Panc1 (cell line): ENCODE measurements around the gene ACOT8. TPM values are rescaled to one million over a fixed set of nuclear protein-coding genes. Genes with fewer than 3 reads are reported as not detected.

Experiments used
- ATAC-seq: fragments of 200-7000 bp; cut with Tn5 transposase; 2 replicates; pipeline ENCODE4 v1.9.1; 2020; ENCODE audit warnings: mild to moderate bottlenecking, moderate library complexity
- BruUV-seq: library from RNA; stranded (reverse); fragments of 400-500 nt; replicated peaks from 2 replicates; lab custom pipeline; 2021; lab: Mats Ljungman, UMichigan
- CTCF ChIA-PET: fragments of 300-600 bp; sonication (Branson Sonifier 250); formaldehyde crosslinking; loops from one replicate; lab custom pipeline; 2022; ENCODE audit warnings: antibody characterized with exemption; lab: Charles Lee
- POLR2A ChIA-PET: fragments of 300-600 bp; sonication (Branson Sonifier 250); formaldehyde crosslinking; loops from one replicate; lab custom pipeline; 2022; ENCODE audit warnings: antibody characterized with exemption; lab: Charles Lee
- DNase-seq: peaks from one replicate; pipeline ENCODE4 v3.0.0-alpha.2; 2010; ENCODE audit warnings: low read depth, low spot score
- H3K27ac ChIP-seq: 2 replicates; pipeline ENCODE4 v1.5.1; 2011; ENCODE audit warnings: mild to moderate bottlenecking, low read length, inconsistent platforms
- H3K27me3 ChIP-seq: fragments of 200-500 bp; sonication (Bioruptor generic); 2 replicates; pipeline ENCODE4 v1.6.0; 2014; ENCODE audit warnings: low read length, inconsistent platforms; ENCODE audit not compliant: control insufficient read depth, insufficient read depth
- H3K36me3 ChIP-seq: fragments of 200-500 bp; sonication (Bioruptor generic); 2 replicates; pipeline ENCODE4 v1.5.1; 2014; ENCODE audit warnings: inconsistent platforms, mild to moderate bottlenecking, low read length, moderate library complexity; ENCODE audit not compliant: control insufficient read depth, insufficient read depth
- H3K4me1 ChIP-seq: 2 replicates; pipeline ENCODE4 v1.5.1; 2011; ENCODE audit warnings: inconsistent platforms, mild to moderate bottlenecking, low read length, moderate library complexity; ENCODE audit not compliant: control insufficient read depth, insufficient read depth
- H3K4me3 ChIP-seq, 2 experiments: 2 replicates each; pipeline ENCODE4 v1.5.1; 2011 to 2012; ENCODE audit warnings: low read depth in 2 of 2, low read length in 2 of 2, mild to moderate bottlenecking in 2 of 2, inconsistent platforms in 1 of 2, moderate library complexity in 1 of 2
- H3K9me3 ChIP-seq: fragments of 200-500 bp; sonication (Bioruptor generic); 2 replicates; pipeline ENCODE4 v1.5.1; 2014; ENCODE audit warnings: low read depth, mild to moderate bottlenecking, inconsistent platforms, low read length, moderate library complexity; ENCODE audit not compliant: control insufficient read depth, insufficient read depth
- CTCF ChIP-seq: fragments of 450-650 bp; IDR thresholded peaks from 2 replicates; pipeline ENCODE4 v1.5.1; 2017; ENCODE audit warnings: mild to moderate bottlenecking
- POLR2AphosphoS5 ChIP-seq: IDR thresholded peaks from 2 replicates; pipeline ENCODE4 v1.6.1; 2012; ENCODE audit warnings: mild to moderate bottlenecking, low read depth, low read length, moderate library complexity
- REST ChIP-seq, 2 experiments: IDR thresholded peaks; 2 replicates each; pipeline ENCODE4 v1.6.1; 2011 to 2012; ENCODE audit warnings: low read depth in 2 of 2, control low read depth in 1 of 2, low read length in 1 of 2, mild to moderate bottlenecking in 1 of 2, moderate library complexity in 1 of 2; ENCODE audit not compliant: insufficient read depth in 1 of 2
- SIN3A ChIP-seq: IDR thresholded peaks from 2 replicates; pipeline ENCODE4 v1.6.1; 2012; ENCODE audit warnings: low read depth, mild to moderate bottlenecking, low read length, moderate library complexity, borderline replicate concordance; ENCODE audit not compliant: insufficient read depth
- TCF7L2 ChIP-seq: IDR thresholded peaks from 2 replicates; pipeline ENCODE4 v1.6.1; 2011; ENCODE audit warnings: mild to moderate bottlenecking, low read depth, low read length, inconsistent platforms
- in situ Hi-C: cut with HindIII; loops from 2 replicates; pipeline ENCODE4 v1.10.0; 2016; ENCODE audit warnings: low sequenced_read_pairs, low pct_unique_long_range_greater_than_20kb
- intact Hi-C: fragments of 100-400 bp; cut with micrococcal nuclease; formaldehyde crosslinking; loops from one replicate; pipeline ENCODE4 v1.10.0; 2022; ENCODE audit not compliant: unreplicated experiment
- total RNA-seq: library from RNA; stranded (reverse); gene quantifications from one replicate; pipeline ENCODE4 v1.2.1, GENCODE V29; 2021; ENCODE audit not compliant: unreplicated experiment

Gene ACOT8
- total RNA-seq, 1 experiment from 2014 or later: 21.1 TPM

- POLR2A ChIA-PET: interaction anchor here (0.7 kb wide), 1 partner anchor 9 kb away, joined by 4 read pairs; no protein-coding TSS in a partner anchor
- no peaks in the 10 kb centered on the region for H3K27me3 ChIP-seq
- H3K4me1 ChIP-seq: peaks cover 5% of the 10 kb centered on the region; the same call in 1 of the 2 replicates
- DNase-seq: no peak
- H3K9me3 ChIP-seq: no peaks in the 10 kb centered on the region
- peaks cover 6% of the 10 kb centered on the region for H3K36me3 ChIP-seq
- TF ChIP-seq REST (IDR thresholded peaks at IDR 0.05; ENCODE audit: insufficient read depth in 1 of 2, low read depth in 2 of 2, low read length in 1 of 2): no peak
- TF ChIP-seq POLR2AphosphoS5: no peak
- no peak for TF ChIP-seq SIN3A
- no peak for TF ChIP-seq CTCF
- TF ChIP-seq TCF7L2: no peak
- BruUV-seq: TSS peak; percentile 78
- peak overlapping the region; percentile 73 for H3K27ac ChIP-seq
- ATAC-seq: no peak; the same call in 1 of the 2 replicates
- intact Hi-C loops: no loop called here
- CTCF ChIA-PET: no interaction called here
- peak overlapping the region; percentile 86 to 96 for H3K4me3 ChIP-seq
- in situ Hi-C loops: no loop called here
Observed at GRCh38 chr20:45792317-45793118, 64.7 kb downstream of the ACOT8 start.

Other genes with a start within 250 kb of the ACOT8 start
- gene WFDC10A, start 227.7 kb downstream of the ACOT8 start, total RNA-seq: not detected
- gene WFDC9, start 226.1 kb downstream of the ACOT8 start, total RNA-seq: not detected
- not detected for gene WFDC11, start 187.2 kb downstream of the ACOT8 start, total RNA-seq
- gene WFDC13, start 155.4 kb downstream of the ACOT8 start, total RNA-seq: not detected
- not detected for gene WFDC10B, start 152.4 kb downstream of the ACOT8 start, total RNA-seq
- not detected for gene SPINT4, start 135.0 kb downstream of the ACOT8 start, total RNA-seq
- gene WFDC3, start 65.5 kb downstream of the ACOT8 start, total RNA-seq: 1.1 TPM
- gene DNTTIP1, start 65.4 kb downstream of the ACOT8 start, total RNA-seq: 48.8 TPM
- gene UBE2C, start 44.7 kb downstream of the ACOT8 start, total RNA-seq: 173 TPM
- 0.26 TPM for gene TNNC2, start 30.1 kb downstream of the ACOT8 start, total RNA-seq
- gene SNX21, start 23.6 kb downstream of the ACOT8 start, total RNA-seq: 25.7 TPM
- gene ZSWIM3, start 222 bp upstream of the ACOT8 start, total RNA-seq: 3.6 TPM
- gene ZSWIM1, start 23.8 kb upstream of the ACOT8 start, total RNA-seq: 13.4 TPM
- gene SPATA25, start 30.2 kb upstream of the ACOT8 start, total RNA-seq: 1.8 TPM
- 3.0 TPM for gene NEURL2, start 33.8 kb upstream of the ACOT8 start, total RNA-seq
- 232 TPM for gene CTSA, start 33.9 kb upstream of the ACOT8 start, total RNA-seq
- 17.7 TPM for gene PLTP, start 54.8 kb upstream of the ACOT8 start, total RNA-seq
- 24.6 TPM for gene PCIF1, start 77.3 kb upstream of the ACOT8 start, total RNA-seq
- gene ZNF335, start 114.8 kb upstream of the ACOT8 start, total RNA-seq: 31.1 TPM
- gene MMP9, start 151.5 kb upstream of the ACOT8 start, total RNA-seq: 0.26 TPM
- 11.8 TPM for gene SLC12A5, start 171.8 kb upstream of the ACOT8 start, total RNA-seq
- gene NCOA5, start 232.6 kb upstream of the ACOT8 start, total RNA-seq: 30.6 TPM